Esophagus muscularis mucosa (tissue), 4 donors: ENCODE data around the gene KREMEN1. TPM values are rescaled to one million over a fixed set of nuclear protein-coding genes. Genes with fewer than 3 reads are reported as not detected.

Experiments
- DNase-seq: peaks from one replicate; pipeline ENCODE4 v3.0.0-alpha.2; 2017; ENCODE audit errors: extremely low spot score
- H3K27ac ChIP-seq, 4 donors: fragments of 200-600 bp; sonication (generic); replicated peaks in 1 of 4; 1 replicate in 3 of 4; 2 replicates in 1 of 4; pipeline ENCODE4 v1.5.1; 2016 to 2019; ENCODE audit warnings: mild to moderate bottlenecking in 1 of 4
- H3K27me3 ChIP-seq, 4 donors: fragments of 200-600 bp; sonication (generic); one replicate each; pipeline versions ENCODE4 v1.5.1 to v1.6.0; 2016 to 2019
- H3K36me3 ChIP-seq, 4 donors: fragments of 200-600 bp; sonication (generic); one replicate each; pipeline ENCODE4 v1.5.1; 2016 to 2019
- H3K4me1 ChIP-seq, 4 donors: fragments of 200-600 bp; sonication (generic); one replicate each; pipeline ENCODE4 v1.5.1; 2016 to 2019
- H3K4me3 ChIP-seq, 4 donors: fragments of 200-600 bp; sonication (generic); 1 replicate in 2 of 4; 2 replicates in 2 of 4; pipeline ENCODE4 v1.5.1; 2016 to 2019; ENCODE audit warnings: mild to moderate bottlenecking in 4 of 4, moderate library complexity in 1 of 4
- H3K9me3 ChIP-seq, 4 donors: fragments of 200-600 bp; sonication (generic); 1 replicate in 3 of 4; 2 replicates in 1 of 4; pipeline ENCODE4 v1.5.1; 2016 to 2019
- CTCF ChIP-seq, 3 experiments: fragments of 200-600 bp in 2 of 3; fragments of 450-650 bp in 1 of 3; sonication (generic) in 2 of 3; IDR thresholded peaks; one replicate each; pipeline ENCODE4 v1.5.1; 2017 to 2019; ENCODE audit warnings: antibody characterized with exemption in 3 of 3, mild to moderate bottlenecking in 2 of 3, moderate library complexity in 1 of 3
- EP300 ChIP-seq: sonication (generic); formaldehyde crosslinking; IDR thresholded peaks from one replicate; pipeline ENCODE4 v1.6.1; 2017; ENCODE audit warnings: antibody characterized with exemption
- POLR2A ChIP-seq: fragments of 450-650 bp; IDR thresholded peaks from one replicate; pipeline ENCODE4 v1.6.1; 2017; ENCODE audit warnings: antibody characterized with exemption, moderate library complexity, mild to moderate bottlenecking, low read depth
- POLR2AphosphoS5 ChIP-seq, 2 donors: sonication (generic); formaldehyde crosslinking; IDR thresholded peaks; one replicate each; pipeline ENCODE4 v1.6.1; 2017; ENCODE audit warnings: antibody characterized with exemption in 2 of 2
- WGBS: methylation state at CpG from one replicate; pipeline ENCODE4 v1.1.5; 2018; 5-methylcytosine and 5-hydroxymethylcytosine counted together
- intact Hi-C: fragments of 100-400 bp; cut with DNase I; formaldehyde crosslinking; loops from one replicate; pipeline ENCODE4 v1.15.1; 2023
- total RNA-seq, 4 donors: library from RNA; depleted of rRNA; stranded (reverse); fragments of >200 nt; gene quantifications; one replicate each; pipeline versions ENCODE4 v1.1.0 to v1.2.1, GENCODE V29; 2016

The KREMEN1 gene
- total RNA-seq, 4 donors from 2014 or later: 8.7 to 14.6 (median 12.4) TPM

DNA sequence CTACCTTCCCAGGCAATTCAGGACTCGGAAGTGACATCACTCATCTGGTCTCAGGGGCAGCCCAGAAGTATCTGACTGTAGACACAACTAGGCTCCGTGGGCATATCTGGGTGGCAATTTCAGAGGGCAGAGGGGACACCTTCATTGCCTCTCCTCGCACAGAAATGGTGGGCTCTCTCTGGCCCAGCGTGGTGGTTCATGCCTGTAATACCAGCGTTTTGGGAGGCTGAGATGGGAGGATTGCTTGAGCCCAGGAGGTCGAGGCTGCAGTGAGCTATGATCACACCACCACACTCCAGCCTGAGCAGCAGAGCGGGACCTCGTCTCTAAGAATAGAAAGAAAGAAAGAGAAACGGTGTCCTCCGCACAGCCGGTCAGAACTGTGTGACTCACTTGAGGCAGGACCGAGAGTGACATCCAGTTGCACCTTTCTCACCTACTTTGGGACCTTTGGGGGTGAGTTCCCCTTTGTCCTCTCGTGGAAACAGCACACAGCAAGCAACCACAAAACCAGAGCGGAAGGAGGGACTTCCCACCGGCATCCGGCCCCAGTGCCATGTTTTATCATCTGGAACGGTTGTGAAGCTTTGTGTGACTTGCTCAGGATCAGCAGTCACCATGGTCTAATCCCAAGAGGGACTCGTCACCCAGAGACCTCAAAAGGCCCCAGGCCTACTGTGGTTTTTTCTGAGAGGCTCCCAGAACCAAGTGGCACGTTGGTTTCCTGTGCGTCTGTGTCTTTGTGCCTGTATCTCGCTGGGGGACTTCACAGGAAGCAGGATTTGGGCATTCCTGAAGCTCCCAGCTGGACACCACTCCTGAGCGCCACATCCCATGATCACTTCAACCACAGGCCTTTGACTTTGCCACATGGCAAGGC lies 94.4 kb downstream of the KREMEN1 start:
- DNase-seq: no peak
- no peaks in the 10 kb centered on the region for H3K36me3 ChIP-seq
- WGBS: 84% methylated on average over 19 of the region's 22 CpGs
- no peak overlapping the region for H3K4me3 ChIP-seq
- TF ChIP-seq EP300 (no peak), POLR2AphosphoS5 (IDR thresholded peaks at IDR 0.05) (no peak), CTCF (IDR thresholded peaks at IDR 0.05) (no peak), POLR2A (no peak)
- H3K27me3 ChIP-seq: no peaks in the 10 kb centered on the region
- no peaks in the 10 kb centered on the region for H3K9me3 ChIP-seq
- H3K27ac ChIP-seq: no peak overlapping the region
- intact Hi-C loops: no loop called here
- H3K4me1 ChIP-seq: no peaks in the 10 kb centered on the region

GRCh38 chr22:29171721-29172120 lies 98.9 kb downstream of the KREMEN1 start:
- Histone ChIP-seq H3K9me3 (peaks cover 0 to 36% (median 23%) of the 10 kb centered on the region in 4 donors), H3K27ac (no peak overlapping the region), H3K4me3 (no peak overlapping the region), H3K4me1 (no peaks in the 10 kb centered on the region), H3K27me3 (no peaks in the 10 kb centered on the region), H3K36me3 (no peaks in the 10 kb centered on the region)
- no peak for DNase-seq
- TF ChIP-seq POLR2AphosphoS5 (IDR thresholded peaks at IDR 0.05) (no peak), POLR2A (no peak), EP300 (no peak), CTCF (IDR thresholded peaks at IDR 0.05) (no peak)
- intact Hi-C loops: no loop called here
- WGBS: 89% methylated on average over 6 of the region's 10 CpGs

DNA sequence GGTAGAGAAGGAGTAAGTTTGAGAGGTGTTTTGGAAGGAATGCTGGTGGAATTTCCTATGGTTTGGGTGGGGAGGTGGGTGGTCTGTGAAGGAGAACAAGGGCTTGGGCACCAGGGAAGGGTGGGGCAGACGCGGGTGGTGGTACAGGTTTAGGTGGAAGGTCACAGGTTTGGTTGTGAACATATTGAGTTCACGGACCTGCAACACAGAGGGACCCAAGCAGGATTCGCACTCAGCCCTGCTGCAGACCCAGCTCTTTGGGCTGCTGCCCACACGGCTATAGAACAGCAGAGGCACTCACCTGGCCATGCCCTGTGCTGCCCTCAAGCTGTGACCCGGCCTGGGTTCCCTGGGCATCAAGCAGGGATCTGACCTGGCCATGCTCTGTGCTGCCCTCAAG lies 99.4 kb downstream of the KREMEN1 start:
- Histone ChIP-seq H3K9me3 (peaks cover 0 to 38% (median 23%) of the 10 kb centered on the region in 4 donors), H3K36me3 (no peaks in the 10 kb centered on the region), H3K4me1 (no peaks in the 10 kb centered on the region), H3K27ac (no peak overlapping the region), H3K27me3 (no peaks in the 10 kb centered on the region), H3K4me3 (no peak overlapping the region)
- DNase-seq: no peak
- TF ChIP-seq EP300: no peak
- no peak for TF ChIP-seq POLR2A
- TF ChIP-seq POLR2AphosphoS5 (IDR thresholded peaks at IDR 0.05): no peak
- no peak for TF ChIP-seq CTCF (IDR thresholded peaks at IDR 0.05)
- intact Hi-C loops: no loop called here
- 94% methylated on average over 6 of the region's 6 CpGs for WGBS

DNA sequence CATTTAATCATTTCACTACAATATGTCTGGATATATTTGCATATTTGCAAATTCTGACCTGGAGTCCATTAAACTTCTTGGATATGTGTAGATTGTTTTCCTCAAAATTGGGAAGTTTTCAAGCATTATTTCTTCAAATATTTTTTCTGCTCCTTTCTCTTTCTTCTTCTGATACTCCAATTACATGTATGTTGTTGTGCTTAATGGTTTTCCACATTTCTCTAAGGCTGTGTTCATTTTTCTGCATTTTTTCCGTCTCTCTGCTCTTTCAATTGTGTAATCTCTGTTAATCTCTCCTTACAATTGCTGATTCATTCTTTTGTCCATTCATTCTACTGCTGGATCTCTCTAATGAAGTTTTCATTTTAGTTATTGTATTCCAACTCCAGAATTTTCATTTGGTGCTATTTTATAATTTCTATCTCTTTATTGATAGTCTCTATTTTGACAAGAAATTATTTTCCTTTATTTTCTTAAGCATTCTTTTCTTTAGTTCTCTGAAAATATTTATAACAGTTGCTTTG lies 102.5 kb downstream of the KREMEN1 start:
- WGBS: 76% methylated on average over 1 of the region's 1 CpG
- intact Hi-C loops: no loop called here
- peaks cover 0 to 9% (median 0%) of the 10 kb centered on the region in 4 donors for H3K27me3 ChIP-seq
- DNase-seq: no peak
- H3K9me3 ChIP-seq: peaks cover 0 to 41% (median 25%) of the 10 kb centered on the region in 4 donors
- no peaks in the 10 kb centered on the region for H3K4me1 ChIP-seq
- no peak for TF ChIP-seq EP300
- no peak for TF ChIP-seq POLR2AphosphoS5 (IDR thresholded peaks at IDR 0.05)
- TF ChIP-seq CTCF (IDR thresholded peaks at IDR 0.05): no peak
- no peak for TF ChIP-seq POLR2A
- no peaks in the 10 kb centered on the region for H3K36me3 ChIP-seq
- H3K27ac ChIP-seq: no peak overlapping the region
- no peak overlapping the region for H3K4me3 ChIP-seq
